Endothelial cell (in vitro differentiated cells): ENCODE results near the gene CTBP2. TPM values are rescaled to one million over a fixed set of nuclear protein-coding genes. Genes with fewer than 3 reads are reported as not detected.

ENCODE experiments used
- DNase-seq: peaks from one replicate; pipeline ENCODE4 v3.0.0; 2021; ENCODE audit warnings: low spot score
- H3K27ac Mint-ChIP-seq: one replicate; pipeline ENCODE4 v1.8.0; 2021; ENCODE audit warnings: mixed read lengths, inconsistent platforms; ENCODE audit not compliant: unreplicated experiment
- H3K27me3 Mint-ChIP-seq: one replicate; pipeline ENCODE4 v1.8.0; 2021; ENCODE audit warnings: mild to moderate bottlenecking, moderate library complexity, mixed read lengths, inconsistent platforms; ENCODE audit not compliant: unreplicated experiment
- H3K36me3 Mint-ChIP-seq: one replicate; pipeline ENCODE4 v1.8.0; 2021; ENCODE audit warnings: mild to moderate bottlenecking, low read depth, mixed read lengths, inconsistent platforms; ENCODE audit not compliant: unreplicated experiment
- H3K4me1 Mint-ChIP-seq: one replicate; pipeline ENCODE4 v1.8.0; 2021; ENCODE audit warnings: mild to moderate bottlenecking, mixed read lengths, inconsistent platforms; ENCODE audit not compliant: unreplicated experiment
- H3K4me3 Mint-ChIP-seq: one replicate; pipeline ENCODE4 v1.8.0; 2021; ENCODE audit warnings: mild to moderate bottlenecking, mixed read lengths, inconsistent platforms; ENCODE audit not compliant: unreplicated experiment
- H3K9me3 Mint-ChIP-seq: one replicate; pipeline ENCODE4 v1.8.0; 2021; ENCODE audit warnings: mixed read lengths, inconsistent platforms; ENCODE audit not compliant: unreplicated experiment
- total RNA-seq: library from RNA; stranded (reverse); fragmentation: NEBNext Ultra II Directional; extraction: Animal tissue kit (Norgen Biotek cat#: 25700); gene quantifications from one replicate; pipeline ENCODE4 v1.2.1, GENCODE V29; 2021; ENCODE audit not compliant: unreplicated experiment
- TF ChIP-seq, protein P1 (sequence below): fragments of 200-600 bp; sonication (generic); IDR thresholded peaks from one replicate; pipeline ENCODE4 v1.5.0; 2021; ENCODE audit warnings: antibody characterized with exemption; ENCODE audit not compliant: unreplicated experiment

CTBP2 gene
- total RNA-seq, 1 donor from 2014 or later, result 145 TPM

- Mint-ChIP-seq H3K27me3 (no peaks in the 10 kb centered on the region), H3K9me3 (no peaks in the 10 kb centered on the region), H3K4me3 (no peak overlapping the region), H3K27ac (no peak overlapping the region), H3K4me1 (peaks cover 34% of the 10 kb centered on the region), H3K36me3 (peaks cover 4% of the 10 kb centered on the region)
- TF ChIP-seq, protein P1, sequence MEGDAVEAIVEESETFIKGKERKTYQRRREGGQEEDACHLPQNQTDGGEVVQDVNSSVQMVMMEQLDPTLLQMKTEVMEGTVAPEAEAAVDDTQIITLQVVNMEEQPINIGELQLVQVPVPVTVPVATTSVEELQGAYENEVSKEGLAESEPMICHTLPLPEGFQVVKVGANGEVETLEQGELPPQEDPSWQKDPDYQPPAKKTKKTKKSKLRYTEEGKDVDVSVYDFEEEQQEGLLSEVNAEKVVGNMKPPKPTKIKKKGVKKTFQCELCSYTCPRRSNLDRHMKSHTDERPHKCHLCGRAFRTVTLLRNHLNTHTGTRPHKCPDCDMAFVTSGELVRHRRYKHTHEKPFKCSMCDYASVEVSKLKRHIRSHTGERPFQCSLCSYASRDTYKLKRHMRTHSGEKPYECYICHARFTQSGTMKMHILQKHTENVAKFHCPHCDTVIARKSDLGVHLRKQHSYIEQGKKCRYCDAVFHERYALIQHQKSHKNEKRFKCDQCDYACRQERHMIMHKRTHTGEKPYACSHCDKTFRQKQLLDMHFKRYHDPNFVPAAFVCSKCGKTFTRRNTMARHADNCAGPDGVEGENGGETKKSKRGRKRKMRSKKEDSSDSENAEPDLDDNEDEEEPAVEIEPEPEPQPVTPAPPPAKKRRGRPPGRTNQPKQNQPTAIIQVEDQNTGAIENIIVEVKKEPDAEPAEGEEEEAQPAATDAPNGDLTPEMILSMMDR, result no peak
- DNase-seq, result no peak
These were observed 116.3 kb downstream of the CTBP2 start for GRCh38 chr10:125043841-125044658.

GRCh38 chr10:125041856-125042506 lies 118.4 kb downstream of the CTBP2 start:
- no peaks in the 10 kb centered on the region for H3K36me3 Mint-ChIP-seq
- H3K4me1 Mint-ChIP-seq, result peaks cover 29% of the 10 kb centered on the region
- no peak overlapping the region for H3K27ac Mint-ChIP-seq
- TF ChIP-seq, protein P1, result no peak
- no peak overlapping the region for H3K4me3 Mint-ChIP-seq
- H3K27me3 Mint-ChIP-seq, result peaks cover 3% of the 10 kb centered on the region
- no peaks in the 10 kb centered on the region for H3K9me3 Mint-ChIP-seq
- no peak for DNase-seq

DNA sequence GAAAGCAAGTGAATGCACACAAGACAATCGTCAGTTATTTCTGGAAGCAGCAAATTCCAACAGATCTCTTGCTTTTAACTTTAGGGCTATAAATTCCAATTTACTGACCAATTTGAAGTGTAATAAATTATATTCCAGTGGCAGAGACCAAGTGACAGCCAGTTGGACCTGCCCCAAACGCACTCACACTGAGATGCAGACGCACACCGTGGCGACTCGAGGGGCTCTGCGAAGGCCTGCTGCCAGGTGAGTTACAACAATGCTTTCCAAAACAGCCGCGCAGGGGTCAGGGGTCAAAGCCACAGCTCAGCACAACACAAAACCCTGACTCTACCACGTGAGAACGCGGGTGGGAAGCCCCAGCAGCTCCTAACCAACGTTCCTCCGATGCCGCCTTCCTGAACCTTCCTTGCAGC lies 121.0 kb downstream of the CTBP2 start:
- Mint-ChIP-seq H3K36me3 (peaks cover 14% of the 10 kb centered on the region), H3K9me3 (no peaks in the 10 kb centered on the region), H3K4me1 (peaks cover 41% of the 10 kb centered on the region), H3K27ac (no peak overlapping the region), H3K27me3 (peaks cover 3% of the 10 kb centered on the region), H3K4me3 (no peak overlapping the region)
- TF ChIP-seq, protein P1, result no peak
- no peak for DNase-seq

DNA sequence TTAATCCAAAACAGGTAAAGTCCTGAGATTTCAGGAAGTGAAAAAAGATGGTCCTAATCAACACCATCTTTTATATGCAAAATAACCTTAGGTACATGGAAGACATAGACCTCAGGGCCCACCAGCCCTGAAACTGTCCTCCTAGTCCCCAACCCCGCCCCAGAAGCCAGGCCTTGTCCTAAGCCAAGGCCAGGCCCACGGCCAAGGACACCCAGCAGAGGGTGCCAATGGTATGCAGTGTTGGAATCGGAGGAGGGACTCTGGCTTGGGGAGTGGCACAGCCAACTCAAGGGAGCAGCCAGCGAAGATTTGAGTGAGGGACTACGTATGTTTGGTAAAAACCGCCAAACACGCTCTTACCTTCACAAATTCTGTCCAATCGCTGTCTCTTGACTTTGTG lies 121.7 kb downstream of the CTBP2 start:
- H3K27me3 Mint-ChIP-seq, result peaks cover 5% of the 10 kb centered on the region
- TF ChIP-seq, protein P1, result no peak
- no peaks in the 10 kb centered on the region for H3K9me3 Mint-ChIP-seq
- H3K4me3 Mint-ChIP-seq, result no peak overlapping the region
- no peak overlapping the region for H3K27ac Mint-ChIP-seq
- H3K4me1 Mint-ChIP-seq, result peaks cover 41% of the 10 kb centered on the region
- H3K36me3 Mint-ChIP-seq, result peaks cover 14% of the 10 kb centered on the region
- no peak for DNase-seq
